ENCODE data around the gene RASD2.
A peak's percentile ranks its signal among the peaks of the same experiment; 100 is the strongest.

Gene RASD2

GRCh38 chr22:35539910-35540594 is 579 bp upstream of the RASD2 start:
- H3K27me3 ChIP-seq, result peaks cover 0 to 3% of the 10 kb centered on the region in 2 donors
- H3K27ac ChIP-seq, result peak overlapping the region; percentile 78 to 79
- TF ChIP-seq, protein P1, sequence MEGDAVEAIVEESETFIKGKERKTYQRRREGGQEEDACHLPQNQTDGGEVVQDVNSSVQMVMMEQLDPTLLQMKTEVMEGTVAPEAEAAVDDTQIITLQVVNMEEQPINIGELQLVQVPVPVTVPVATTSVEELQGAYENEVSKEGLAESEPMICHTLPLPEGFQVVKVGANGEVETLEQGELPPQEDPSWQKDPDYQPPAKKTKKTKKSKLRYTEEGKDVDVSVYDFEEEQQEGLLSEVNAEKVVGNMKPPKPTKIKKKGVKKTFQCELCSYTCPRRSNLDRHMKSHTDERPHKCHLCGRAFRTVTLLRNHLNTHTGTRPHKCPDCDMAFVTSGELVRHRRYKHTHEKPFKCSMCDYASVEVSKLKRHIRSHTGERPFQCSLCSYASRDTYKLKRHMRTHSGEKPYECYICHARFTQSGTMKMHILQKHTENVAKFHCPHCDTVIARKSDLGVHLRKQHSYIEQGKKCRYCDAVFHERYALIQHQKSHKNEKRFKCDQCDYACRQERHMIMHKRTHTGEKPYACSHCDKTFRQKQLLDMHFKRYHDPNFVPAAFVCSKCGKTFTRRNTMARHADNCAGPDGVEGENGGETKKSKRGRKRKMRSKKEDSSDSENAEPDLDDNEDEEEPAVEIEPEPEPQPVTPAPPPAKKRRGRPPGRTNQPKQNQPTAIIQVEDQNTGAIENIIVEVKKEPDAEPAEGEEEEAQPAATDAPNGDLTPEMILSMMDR (IDR thresholded peaks at IDR 0.05), result no peak
- DNase-seq, result peak; percentile 23 to 80
- H3K36me3 ChIP-seq, result no peaks in the 10 kb centered on the region
- intact Hi-C loops (cut with DNase I; ENCODE audit: low total_unique reads), result no loop called here
- H3K9me3 ChIP-seq, result no peaks in the 10 kb centered on the region
- H3K4me1 ChIP-seq, result peaks cover 0 to 49% (median 34%) of the 10 kb centered on the region in 4 donors
- H3K4me3 ChIP-seq, result peak overlapping the region; percentile 57 to 64

GRCh38 chr22:35541254-35541748 is 670 bp downstream of the RASD2 start:
- Histone ChIP-seq H3K27me3 (peaks cover 0 to 3% of the 10 kb centered on the region in 2 donors), H3K4me3 (peak overlapping the region; percentile 57 to 64), H3K27ac (peak overlapping the region; percentile 66 to 78), H3K9me3 (no peaks in the 10 kb centered on the region), H3K4me1 (peaks cover 0 to 40% (median 26%) of the 10 kb centered on the region in 4 donors), H3K36me3 (no peaks in the 10 kb centered on the region)
- no peak for DNase-seq
- TF ChIP-seq, protein P1 (IDR thresholded peaks at IDR 0.05), result no peak
- intact Hi-C loops (cut with DNase I; ENCODE audit: low total_unique reads), result no loop called here

DNA sequence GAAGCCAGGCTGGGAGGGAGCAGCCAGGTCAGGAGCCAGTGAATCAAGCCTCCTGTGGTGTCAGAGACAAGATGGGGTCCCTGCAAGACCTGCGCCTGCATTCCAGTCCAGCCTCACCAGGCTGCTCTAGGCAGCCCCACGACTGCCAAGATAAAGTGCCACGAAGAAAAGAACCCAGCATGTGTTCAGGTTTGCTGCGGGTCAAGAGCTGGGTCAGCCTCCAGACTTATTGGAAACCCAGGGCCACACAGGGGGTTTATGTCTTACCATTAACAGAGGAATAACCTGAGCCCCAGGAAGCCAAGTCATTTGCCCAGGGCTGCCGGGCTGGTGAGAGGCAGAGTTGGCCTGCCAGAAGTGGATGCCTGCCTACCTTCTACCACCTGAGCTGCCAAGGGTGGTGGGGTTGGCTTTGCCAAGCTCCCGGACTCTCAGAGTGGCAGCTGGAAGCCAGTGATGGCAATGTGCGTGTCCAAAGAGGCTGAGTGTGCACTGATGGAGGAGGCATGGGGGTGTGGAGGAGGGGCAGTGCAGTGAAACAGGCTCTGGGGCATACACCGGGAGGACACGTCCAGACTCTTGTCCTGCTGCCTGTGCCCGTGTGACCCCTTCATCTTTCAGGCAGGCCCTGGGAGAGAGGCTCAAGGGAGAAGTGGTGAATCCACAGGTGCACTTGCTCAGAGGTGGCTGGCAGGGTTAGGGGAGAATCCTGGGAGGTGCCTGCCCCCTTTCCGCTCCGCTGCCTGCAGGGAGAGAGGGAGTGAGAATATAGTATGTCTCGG is 1.7 kb downstream of the RASD2 start:
- H3K27ac ChIP-seq, result no peak overlapping the region
- H3K4me3 ChIP-seq, result peak overlapping the region in 1 of 2 donors; percentile 9
- H3K27me3 ChIP-seq, result peaks cover 0 to 3% of the 10 kb centered on the region in 2 donors
- no peak for DNase-seq
- H3K36me3 ChIP-seq, result no peaks in the 10 kb centered on the region
- intact Hi-C loops (cut with DNase I; ENCODE audit: low total_unique reads), result no loop called here
- peaks cover 0 to 33% (median 23%) of the 10 kb centered on the region in 4 donors for H3K4me1 ChIP-seq
- TF ChIP-seq, protein P1 (IDR thresholded peaks at IDR 0.05), result no peak
- no peaks in the 10 kb centered on the region for H3K9me3 ChIP-seq

DNA sequence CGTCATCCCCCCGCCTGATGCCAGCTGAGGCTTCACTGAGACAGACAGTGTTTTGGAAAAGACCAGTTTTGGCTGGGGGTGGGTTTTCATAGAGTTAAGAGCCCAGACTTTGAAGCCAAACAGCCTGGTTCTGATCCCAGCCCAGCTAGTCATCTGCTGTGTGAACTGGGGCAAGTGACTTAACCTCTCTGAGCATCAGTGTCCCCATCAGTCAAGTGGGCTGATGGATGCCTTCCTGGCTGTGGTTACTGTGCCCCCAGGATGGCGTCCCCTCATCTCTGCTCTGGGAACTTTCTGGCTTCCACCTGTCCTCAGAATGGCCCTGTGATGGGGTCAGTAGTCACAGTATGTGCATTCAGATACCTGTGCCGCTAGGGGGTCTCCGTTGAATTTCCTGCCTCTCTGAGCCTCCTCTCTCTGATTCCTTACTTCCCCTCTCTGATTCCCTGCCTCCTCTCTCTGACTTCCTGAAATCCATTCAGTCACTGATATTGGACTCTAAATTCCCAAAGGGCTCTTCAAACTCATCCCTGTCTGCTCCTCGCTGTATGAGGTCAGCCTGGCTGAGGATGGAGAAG is 2.4 kb downstream of the RASD2 start:
- intact Hi-C loops (cut with DNase I; ENCODE audit: low total_unique reads), result no loop called here
- H3K4me3 ChIP-seq, result no peak overlapping the region
- no peaks in the 10 kb centered on the region for H3K9me3 ChIP-seq
- H3K27ac ChIP-seq, result no peak overlapping the region
- H3K4me1 ChIP-seq, result peaks cover 0 to 33% (median 23%) of the 10 kb centered on the region in 4 donors
- TF ChIP-seq, protein P1 (IDR thresholded peaks at IDR 0.05), result no peak
- no peak for DNase-seq
- peaks cover 0 to 3% of the 10 kb centered on the region in 2 donors for H3K27me3 ChIP-seq
- no peaks in the 10 kb centered on the region for H3K36me3 ChIP-seq

DNA sequence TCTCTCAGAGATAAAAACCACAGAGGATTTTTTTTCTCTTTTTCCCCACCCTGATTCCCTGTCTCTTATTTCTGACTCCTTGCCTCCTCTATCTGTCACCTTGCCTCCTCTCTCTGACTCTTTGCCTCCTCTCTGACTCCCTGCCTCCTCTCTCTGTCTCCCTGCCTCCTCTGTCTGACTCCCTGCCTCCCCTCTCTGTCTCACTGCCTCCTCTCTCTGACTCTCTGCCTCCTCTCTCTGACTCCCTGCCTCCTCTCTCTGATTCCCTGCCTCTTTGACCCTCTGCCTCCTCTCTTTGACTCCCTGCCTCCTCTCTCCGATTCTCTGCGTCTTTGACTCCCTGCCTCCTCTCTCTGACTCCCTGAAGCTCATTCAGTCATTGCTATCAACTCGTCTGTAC is 3.1 kb downstream of the RASD2 start:
- H3K27ac ChIP-seq, result no peak overlapping the region
- no peaks in the 10 kb centered on the region for H3K36me3 ChIP-seq
- H3K4me3 ChIP-seq, result no peak overlapping the region
- intact Hi-C loops (cut with DNase I; ENCODE audit: low total_unique reads), result no loop called here
- DNase-seq, result no peak
- TF ChIP-seq, protein P1 (IDR thresholded peaks at IDR 0.05), result no peak
- H3K9me3 ChIP-seq, result no peaks in the 10 kb centered on the region
- H3K27me3 ChIP-seq, result peaks cover 0 to 3% of the 10 kb centered on the region in 2 donors
- H3K4me1 ChIP-seq, result peaks cover 0 to 30% (median 23%) of the 10 kb centered on the region in 4 donors
